K562 (cell line): Measurements from ENCODE around the gene SPATA20. TPM values are rescaled to one million over a fixed set of nuclear protein-coding genes. Genes with fewer than 3 reads are reported as not detected.

ENCODE experiments used
- ATAC-seq: fragments of 200-7000 bp; cut with Tn5 transposase; 3 replicates; pipeline ENCODE4 v1.9.1; 2020; ENCODE audit warnings: moderate library complexity
- BruUV-seq: library from RNA; stranded (reverse); fragments of 400-500 nt; replicated peaks from 2 replicates; lab custom pipeline; 2021; lab: Mats Ljungman, UMichigan
- CTCF ChIA-PET: fragments of 300-600 bp; formaldehyde crosslinking; extraction: SDS; loops from one replicate; lab custom pipeline; 2021; ENCODE audit warnings: low intra/inter-chr PET ratio; lab: Yijun Ruan, JAX
- POLR2A ChIA-PET: fragments of 300-600, 350-650 bp; sonication (Branson Sonifier 250); formaldehyde crosslinking; extraction: SDS; loops from one replicate; lab custom pipeline; 2021; ENCODE audit warnings: antibody characterized with exemption, inconsistent platforms; lab: Yijun Ruan, JAX
- DNase-seq, 4 experiments: peaks; one replicate each; pipeline versions ENCODE4 v3.0.0 to v3.0.0-alpha.2; 2011 to 2018; ENCODE audit warnings: low spot score in 3 of 4, mixed read lengths in 3 of 4; ENCODE audit errors: extremely low read depth in 1 of 4
- FAIRE-seq: peaks from 2 replicates; lab custom pipeline; 2011; peaks lifted over from hg19 to GRCh38; lab: Jason Lieb, UNC
- H2AFZ ChIP-seq: 2 replicates; pipeline ENCODE4 v1.6.0; 2011; ENCODE audit warnings: low read depth, low read length, control low read depth, inconsistent platforms
- H3K27ac ChIP-seq: fragments of 200-600 bp; 3 replicates; pipeline ENCODE4 v1.8.0; 2011; ENCODE audit warnings: low read depth, mild to moderate bottlenecking, control low read depth, inconsistent platforms, low read length, moderate library complexity, mixed read lengths; ENCODE audit errors: extremely low read depth
- H3K27me3 ChIP-seq, 2 experiments: fragments of 300-600 bp in 1 of 2; 2 replicates in 1 of 2; 3 replicates in 1 of 2; pipeline versions ENCODE4 v1.6.0 to v1.8.0; 2011; ENCODE audit warnings: inconsistent platforms in 2 of 2, low read length in 2 of 2, mild to moderate bottlenecking in 1 of 2, mixed read lengths in 1 of 2, moderate library complexity in 1 of 2; ENCODE audit not compliant: control insufficient read depth in 2 of 2, insufficient read depth in 2 of 2
- H3K36me3 ChIP-seq: fragments of 300-600 bp; 3 replicates; pipeline ENCODE4 v1.8.0; 2011; ENCODE audit warnings: mild to moderate bottlenecking, low read length, inconsistent platforms; ENCODE audit not compliant: control insufficient read depth, insufficient read depth
- H3K4me1 ChIP-seq, 2 experiments: fragments of 200-600 bp in 1 of 2; replicated peaks in 1 of 2; 2 replicates in 1 of 2; 3 replicates in 1 of 2; pipeline versions ENCODE4 v1.5.1 to v1.8.0; 2011; ENCODE audit warnings: inconsistent platforms in 2 of 2, low read length in 2 of 2, mild to moderate bottlenecking in 1 of 2, mixed read lengths in 1 of 2, moderate library complexity in 1 of 2; ENCODE audit not compliant: control insufficient read depth in 2 of 2, insufficient read depth in 2 of 2
- H3K4me2 ChIP-seq: 2 replicates; pipeline ENCODE4 v1.6.1; 2011; ENCODE audit warnings: low read length, control low read depth, inconsistent platforms, mixed read lengths; ENCODE audit not compliant: insufficient read depth
- H3K4me3 ChIP-seq: fragments of 200-600 bp; sonication (generic), shearing (Covaris generic); 2 replicates; pipeline ENCODE4 v1.5.1; 2016; ENCODE audit warnings: control low read depth, inconsistent platforms
- H3K79me2 ChIP-seq: fragments of 200-600 bp; 3 replicates; pipeline ENCODE4 v1.8.0; 2011; ENCODE audit warnings: low read length, inconsistent platforms; ENCODE audit not compliant: control insufficient read depth, insufficient read depth
- H3K9ac ChIP-seq, 2 experiments: 2 replicates each; pipeline versions ENCODE4 v1.6.0 to v1.6.1; 2011; ENCODE audit warnings: low read depth in 2 of 2, low read length in 2 of 2, control low read depth in 1 of 2, inconsistent platforms in 1 of 2, mild to moderate bottlenecking in 1 of 2, mixed read lengths in 1 of 2; ENCODE audit not compliant: insufficient read depth in 1 of 2
- H3K9me1 ChIP-seq: one replicate; pipeline ENCODE4 v1.6.0; 2011; ENCODE audit warnings: inconsistent platforms, mild to moderate bottlenecking, low read length, moderate library complexity; ENCODE audit not compliant: control insufficient read depth, insufficient read depth
- H3K9me3 ChIP-seq: replicated peaks from 2 replicates; pipeline ENCODE4 v1.5.1; 2011; ENCODE audit warnings: low read depth, low read length, inconsistent platforms; ENCODE audit not compliant: control insufficient read depth, insufficient read depth
- H4K20me1 ChIP-seq: replicated peaks from 2 replicates; pipeline ENCODE4 v1.6.1; 2011; ENCODE audit warnings: low read length, inconsistent platforms, mixed read lengths; ENCODE audit not compliant: control insufficient read depth, insufficient read depth
- L3MBTL2 ChIP-seq: fragments of 450-650 bp; IDR thresholded peaks from 2 replicates; pipeline ENCODE4 v1.6.1; 2016; ENCODE audit warnings: mild to moderate bottlenecking, moderate library complexity
- MEIS2 ChIP-seq: fragments of 450-650 bp; IDR thresholded peaks from 2 replicates; pipeline ENCODE4 v1.6.1; 2014; ENCODE audit warnings: mild to moderate bottlenecking; ENCODE audit not compliant: partially characterized antibody
- NFIX ChIP-seq: fragments of 250-450 bp; sonication (Bioruptor Pico); IDR thresholded peaks from 2 replicates; pipeline ENCODE4 v1.4.0; 2020; ENCODE audit warnings: low read depth, mild to moderate bottlenecking, moderate library complexity
- PTBP1 ChIP-seq: fragments of 200-400 bp; formaldehyde crosslinking; IDR thresholded peaks from 2 replicates; pipeline ENCODE4 v1.6.1; 2017; ENCODE audit warnings: low read depth, low read length
- RAD51 ChIP-seq: fragments of 450-650 bp; IDR thresholded peaks from 2 replicates; pipeline ENCODE4 v1.7.1; 2016; ENCODE audit warnings: low read depth, mild to moderate bottlenecking, borderline replicate concordance
- WGBS: fragments of 100-300 bp; shearing (Covaris generic); methylation state at CpG from one replicate; pipeline ENCODE4 v1.1.6; 2016; ENCODE audit warnings: low coverage, mixed read lengths; ENCODE audit not compliant: insufficient coverage; ENCODE audit errors: missing lambda C conversion rate; 5-methylcytosine and 5-hydroxymethylcytosine counted together
- in situ Hi-C: fragments of 300-500 bp; cut with MboI; formaldehyde crosslinking; loops from 4 replicates; pipeline ENCODE4 v1.15.0; 2018; ENCODE audit warnings: inconsistent platforms, mixed read lengths
- intact Hi-C: fragments of 100-400 bp; cut with micrococcal nuclease; formaldehyde crosslinking; loops from 2 replicates; pipeline ENCODE4 v1.14.2; 2022
- polyA plus RNA-seq, 8 experiments: library from polyadenylated mRNA; depleted of rRNA in 4 of 8; stranded (reverse) in 5 of 8; unstranded in 3 of 8; fragments of >200 nt; fragmentation: Nextera tagmentation in 2 of 8; fragmentation: Illumina TruSeq in 1 of 8; extraction: Ambion mirVana in 2 of 8; extraction: Trizol in 1 of 8; gene quantifications; 2 replicates each; pipeline versions ENCODE4 v1.2.1 to v1.2.3, GENCODE V29; 2011 to 2014; ENCODE audit warnings: inconsistent platforms in 1 of 8, missing spikeins in 1 of 8
- total RNA-seq, 7 experiments: library from RNA; depleted of rRNA in 6 of 7; stranded (reverse); fragments of >200 nt in 6 of 7; fragmentation: Illumina TruSeq in 2 of 7; extraction: Trizol in 2 of 7; gene quantifications; 2 replicates each; pipeline versions ENCODE4 v1.2.1 to v1.2.3, GENCODE V29; 2011 to 2021; ENCODE audit warnings: low replicate concordance in 1 of 7
- TF ChIP-seq, protein P1 (sequence below): sonication (generic); formaldehyde crosslinking; IDR thresholded peaks from 2 replicates; pipeline ENCODE4 v1.8.0; 2022; ENCODE audit warnings: missing genetic modification reagents, mild to moderate bottlenecking, borderline replicate concordance
- TF ChIP-seq, protein P2 (sequence below), 2 experiments: IDR thresholded peaks in 1 of 2; conservative IDR thresholded peaks in 1 of 2; 2 replicates each; pipeline ENCODE4 v1.6.1; 2016; ENCODE audit warnings: low read depth in 2 of 2, mild to moderate bottlenecking in 1 of 2, missing compliant biosample characterization in 1 of 2, missing genetic modification characterization in 1 of 2, moderate library complexity in 1 of 2
- TF ChIP-seq, protein P3 (sequence below): fragments of 250-450 bp; sonication (Bioruptor Pico); IDR thresholded peaks from 2 replicates; pipeline ENCODE4 v1.8.0; 2021; ENCODE audit warnings: mild to moderate bottlenecking, moderate library complexity
- TF ChIP-seq, protein P4 (sequence below): fragments of 450-650 bp; IDR thresholded peaks from 2 replicates; pipeline ENCODE4 v1.6.1; 2018; ENCODE audit warnings: mild to moderate bottlenecking, low read depth; ENCODE audit not compliant: partially characterized antibody
- TF ChIP-seq, protein P5 (sequence below): fragments of 250-450 bp; sonication (Bioruptor Pico); IDR thresholded peaks from 2 replicates; pipeline ENCODE4 v1.4.0; 2020; ENCODE audit warnings: mild to moderate bottlenecking, moderate library complexity, borderline replicate concordance

The SPATA20 gene
- total and polyA plus RNA-seq, 9 of the 15 experiments (the other 6 are each of a cell fraction or from before 2014, with no cell fraction given) = 0.08 to 4.0 (median 1.5) TPM

DNA sequence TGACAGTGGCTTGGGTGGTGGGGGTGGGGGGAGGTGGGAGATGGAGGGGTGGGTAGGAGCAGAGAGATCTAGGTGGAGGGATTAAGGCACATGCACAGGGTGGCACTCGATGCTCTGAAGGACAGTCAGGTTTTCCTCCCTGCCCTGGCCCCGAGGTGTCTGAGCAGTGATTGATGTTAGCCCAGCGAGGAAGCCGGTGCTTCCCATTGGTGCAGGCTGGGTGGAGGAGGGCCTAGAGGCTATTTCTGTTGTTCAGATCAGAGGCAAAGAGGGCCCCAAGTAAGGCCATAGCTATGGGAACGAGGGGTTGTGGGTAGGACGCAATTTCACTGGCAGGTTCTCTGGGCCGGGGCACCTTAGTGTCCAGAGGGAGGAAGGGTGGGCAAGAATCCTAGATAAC lies 36.7 kb downstream of the SPATA20 start:
- Histone ChIP-seq H3K4me2 (no peak overlapping the region), H3K79me2 (no peaks in the 10 kb centered on the region), H3K4me1 (peaks cover 7 to 20% of the 10 kb centered on the region in 2 experiments; a peak in 3 of 5 replicates), H3K4me3 (no peak overlapping the region), H3K27me3 (peaks cover 41 to 89% of the 10 kb centered on the region in 2 experiments; a peak in 4 of 5 replicates), H3K27ac (no peak overlapping the region), H3K9me1 (no peaks in the 10 kb centered on the region), H3K9ac (no peak overlapping the region), H4K20me1 (peaks cover 10% of the 10 kb centered on the region), H2AFZ (no peak overlapping the region), H3K36me3 (no peaks in the 10 kb centered on the region), H3K9me3 (no peaks in the 10 kb centered on the region)
- peak; percentile 71 for ATAC-seq
- FAIRE-seq = no peak
- BruUV-seq = no TSS peak
- peak in 3 of 4 experiments; percentile 46 to 49 (median 47) for DNase-seq
- ChIA-PET POLR2A (interaction anchor here (0.5 to 1.1 kb wide), 3 partner anchors 26 to 284 kb away, joined by 3 read pairs; no protein-coding TSS in a partner anchor), CTCF (no interaction called here)
- 0% methylated on average over 3 of the region's 7 CpGs for WGBS
- intact Hi-C loops = no loop called here
- in situ Hi-C loops = no loop called here
- TF ChIP-seq, protein P1, sequence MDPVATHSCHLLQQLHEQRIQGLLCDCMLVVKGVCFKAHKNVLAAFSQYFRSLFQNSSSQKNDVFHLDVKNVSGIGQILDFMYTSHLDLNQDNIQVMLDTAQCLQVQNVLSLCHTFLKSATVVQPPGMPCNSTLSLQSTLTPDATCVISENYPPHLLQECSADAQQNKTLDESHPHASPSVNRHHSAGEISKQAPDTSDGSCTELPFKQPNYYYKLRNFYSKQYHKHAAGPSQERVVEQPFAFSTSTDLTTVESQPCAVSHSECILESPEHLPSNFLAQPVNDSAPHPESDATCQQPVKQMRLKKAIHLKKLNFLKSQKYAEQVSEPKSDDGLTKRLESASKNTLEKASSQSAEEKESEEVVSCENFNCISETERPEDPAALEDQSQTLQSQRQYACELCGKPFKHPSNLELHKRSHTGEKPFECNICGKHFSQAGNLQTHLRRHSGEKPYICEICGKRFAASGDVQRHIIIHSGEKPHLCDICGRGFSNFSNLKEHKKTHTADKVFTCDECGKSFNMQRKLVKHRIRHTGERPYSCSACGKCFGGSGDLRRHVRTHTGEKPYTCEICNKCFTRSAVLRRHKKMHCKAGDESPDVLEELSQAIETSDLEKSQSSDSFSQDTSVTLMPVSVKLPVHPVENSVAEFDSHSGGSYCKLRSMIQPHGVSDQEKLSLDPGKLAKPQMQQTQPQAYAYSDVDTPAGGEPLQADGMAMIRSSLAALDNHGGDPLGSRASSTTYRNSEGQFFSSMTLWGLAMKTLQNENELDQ (CRISPR knock-in tag) = no peak
- TF ChIP-seq, protein P2, sequence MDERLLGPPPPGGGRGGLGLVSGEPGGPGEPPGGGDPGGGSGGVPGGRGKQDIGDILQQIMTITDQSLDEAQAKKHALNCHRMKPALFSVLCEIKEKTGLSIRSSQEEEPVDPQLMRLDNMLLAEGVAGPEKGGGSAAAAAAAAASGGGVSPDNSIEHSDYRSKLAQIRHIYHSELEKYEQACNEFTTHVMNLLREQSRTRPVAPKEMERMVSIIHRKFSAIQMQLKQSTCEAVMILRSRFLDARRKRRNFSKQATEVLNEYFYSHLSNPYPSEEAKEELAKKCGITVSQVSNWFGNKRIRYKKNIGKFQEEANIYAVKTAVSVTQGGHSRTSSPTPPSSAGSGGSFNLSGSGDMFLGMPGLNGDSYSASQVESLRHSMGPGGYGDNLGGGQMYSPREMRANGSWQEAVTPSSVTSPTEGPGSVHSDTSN (CRISPR knock-in tag; IDR thresholded peaks at IDR 0.05; ENCODE audit: low read depth) = no peak
- TF ChIP-seq, protein P2 (tag; conservative IDR thresholded peaks at IDR 0.05; ENCODE audit: low read depth) = peak; percentile 69; the same call in 1 of the 2 replicates
- TF ChIP-seq, protein P3, sequence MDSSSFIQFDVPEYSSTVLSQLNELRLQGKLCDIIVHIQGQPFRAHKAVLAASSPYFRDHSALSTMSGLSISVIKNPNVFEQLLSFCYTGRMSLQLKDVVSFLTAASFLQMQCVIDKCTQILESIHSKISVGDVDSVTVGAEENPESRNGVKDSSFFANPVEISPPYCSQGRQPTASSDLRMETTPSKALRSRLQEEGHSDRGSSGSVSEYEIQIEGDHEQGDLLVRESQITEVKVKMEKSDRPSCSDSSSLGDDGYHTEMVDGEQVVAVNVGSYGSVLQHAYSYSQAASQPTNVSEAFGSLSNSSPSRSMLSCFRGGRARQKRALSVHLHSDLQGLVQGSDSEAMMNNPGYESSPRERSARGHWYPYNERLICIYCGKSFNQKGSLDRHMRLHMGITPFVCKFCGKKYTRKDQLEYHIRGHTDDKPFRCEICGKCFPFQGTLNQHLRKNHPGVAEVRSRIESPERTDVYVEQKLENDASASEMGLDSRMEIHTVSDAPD (CRISPR knock-in tag) = no peak
- TF ChIP-seq PTBP1 = no peak
- TF ChIP-seq, protein P4, sequence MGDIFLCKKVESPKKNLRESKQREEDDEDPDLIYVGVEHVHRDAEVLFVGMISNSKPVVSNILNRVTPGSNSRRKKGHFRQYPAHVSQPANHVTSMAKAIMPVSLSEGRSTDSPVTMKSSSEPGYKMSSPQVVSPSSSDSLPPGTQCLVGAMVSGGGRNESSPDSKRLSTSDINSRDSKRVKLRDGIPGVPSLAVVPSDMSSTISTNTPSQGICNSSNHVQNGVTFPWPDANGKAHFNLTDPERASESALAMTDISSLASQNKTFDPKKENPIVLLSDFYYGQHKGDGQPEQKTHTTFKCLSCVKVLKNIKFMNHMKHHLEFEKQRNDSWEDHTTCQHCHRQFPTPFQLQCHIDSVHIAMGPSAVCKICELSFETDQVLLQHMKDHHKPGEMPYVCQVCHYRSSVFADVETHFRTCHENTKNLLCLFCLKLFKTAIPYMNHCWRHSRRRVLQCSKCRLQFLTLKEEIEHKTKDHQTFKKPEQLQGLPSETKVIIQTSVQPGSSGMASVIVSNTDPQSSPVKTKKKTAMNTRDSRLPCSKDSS = no peak
- TF ChIP-seq, protein P5, sequence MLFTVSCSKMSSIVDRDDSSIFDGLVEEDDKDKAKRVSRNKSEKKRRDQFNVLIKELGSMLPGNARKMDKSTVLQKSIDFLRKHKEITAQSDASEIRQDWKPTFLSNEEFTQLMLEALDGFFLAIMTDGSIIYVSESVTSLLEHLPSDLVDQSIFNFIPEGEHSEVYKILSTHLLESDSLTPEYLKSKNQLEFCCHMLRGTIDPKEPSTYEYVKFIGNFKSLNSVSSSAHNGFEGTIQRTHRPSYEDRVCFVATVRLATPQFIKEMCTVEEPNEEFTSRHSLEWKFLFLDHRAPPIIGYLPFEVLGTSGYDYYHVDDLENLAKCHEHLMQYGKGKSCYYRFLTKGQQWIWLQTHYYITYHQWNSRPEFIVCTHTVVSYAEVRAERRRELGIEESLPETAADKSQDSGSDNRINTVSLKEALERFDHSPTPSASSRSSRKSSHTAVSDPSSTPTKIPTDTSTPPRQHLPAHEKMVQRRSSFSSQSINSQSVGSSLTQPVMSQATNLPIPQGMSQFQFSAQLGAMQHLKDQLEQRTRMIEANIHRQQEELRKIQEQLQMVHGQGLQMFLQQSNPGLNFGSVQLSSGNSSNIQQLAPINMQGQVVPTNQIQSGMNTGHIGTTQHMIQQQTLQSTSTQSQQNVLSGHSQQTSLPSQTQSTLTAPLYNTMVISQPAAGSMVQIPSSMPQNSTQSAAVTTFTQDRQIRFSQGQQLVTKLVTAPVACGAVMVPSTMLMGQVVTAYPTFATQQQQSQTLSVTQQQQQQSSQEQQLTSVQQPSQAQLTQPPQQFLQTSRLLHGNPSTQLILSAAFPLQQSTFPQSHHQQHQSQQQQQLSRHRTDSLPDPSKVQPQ = no peak
- TF ChIP-seq L3MBTL2 = no peak
- TF ChIP-seq MEIS2 = peak; percentile 68
- no peak for TF ChIP-seq RAD51
- no peak for TF ChIP-seq NFIX (CRISPR knock-in tag)
